CD4-positive, alpha-beta T cell treated with Interferon alpha-2 for 1 hour (primary cell): ENCODE data around the gene FCAMR.

Experiments
- DNase-seq, 2 donors: peaks; one replicate each; pipeline ENCODE4 v3.0.0-alpha.2; 2020 to 2022

The FCAMR gene

GRCh38 chr1:206955476-206956451, 14.5 kb downstream of the FCAMR start:
- no peak for DNase-seq

DNA sequence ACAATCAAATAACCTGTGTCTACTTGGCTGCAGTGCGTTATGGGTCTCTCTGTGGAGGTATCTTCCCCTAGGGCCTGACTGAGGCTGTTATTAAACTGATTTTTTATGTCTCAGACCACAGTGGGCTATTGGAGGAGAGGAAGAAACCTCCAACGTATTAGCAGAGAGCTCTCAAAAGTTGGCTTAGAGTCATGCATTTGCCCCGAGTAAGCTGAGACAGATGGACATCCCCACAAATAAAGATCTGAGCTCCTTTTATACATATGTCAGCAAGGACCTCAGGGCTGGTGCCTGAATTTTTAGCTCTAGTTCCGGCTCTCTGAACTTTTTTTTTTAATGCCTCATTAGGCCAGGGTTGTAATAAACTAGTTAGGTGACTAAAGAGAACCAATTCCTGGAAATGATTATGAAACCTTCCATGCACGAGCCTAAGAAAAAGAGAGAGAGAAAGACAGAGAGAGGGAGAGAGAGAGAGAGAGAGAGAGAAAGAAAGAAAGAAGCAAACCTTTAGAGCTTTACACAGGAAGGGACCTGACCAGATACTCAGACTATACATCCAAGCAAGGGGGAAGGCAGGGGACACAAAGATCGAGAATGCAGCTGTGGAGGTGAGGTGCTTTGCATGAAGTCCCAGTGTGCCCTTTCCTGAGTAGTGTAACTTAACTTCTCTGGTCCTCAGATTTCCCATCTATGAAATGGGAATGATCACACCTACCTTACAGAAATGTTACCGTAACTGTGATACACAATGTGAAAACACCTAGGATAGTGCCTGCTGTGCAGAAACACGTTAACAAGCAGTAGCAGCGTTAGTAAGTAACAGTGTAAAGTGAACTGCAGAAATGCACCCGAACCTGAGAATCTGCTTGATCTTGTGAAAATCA, 15.6 kb downstream of the FCAMR start:
- no peak for DNase-seq

GRCh38 chr1:206953626-206954025, 16.6 kb downstream of the FCAMR start:
- DNase-seq: no peak

DNA sequence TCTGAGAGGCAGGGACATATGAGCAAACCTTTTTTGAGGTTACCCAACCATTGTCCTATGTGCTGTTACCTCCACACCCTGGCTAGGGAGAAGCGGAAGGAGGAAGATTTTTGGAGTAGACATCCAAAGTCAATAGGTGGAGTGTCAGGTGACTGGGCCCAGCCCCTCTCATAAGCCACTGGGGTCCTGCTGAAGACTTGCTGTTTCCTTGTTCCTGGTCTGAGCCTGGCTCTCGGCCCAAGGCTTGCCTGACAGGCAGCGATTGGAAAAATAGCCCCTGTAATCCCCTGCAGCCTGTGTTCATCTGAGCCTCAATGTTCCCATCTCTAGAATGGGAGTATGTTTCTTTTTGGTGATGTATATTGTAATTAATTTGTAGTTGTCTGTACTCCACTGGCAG, 17.1 kb downstream of the FCAMR start:
- DNase-seq: no peak

GRCh38 chr1:206952171-206952570, 18.1 kb downstream of the FCAMR start:
- DNase-seq: peak in 1 of 2 donors; percentile 26

DNA sequence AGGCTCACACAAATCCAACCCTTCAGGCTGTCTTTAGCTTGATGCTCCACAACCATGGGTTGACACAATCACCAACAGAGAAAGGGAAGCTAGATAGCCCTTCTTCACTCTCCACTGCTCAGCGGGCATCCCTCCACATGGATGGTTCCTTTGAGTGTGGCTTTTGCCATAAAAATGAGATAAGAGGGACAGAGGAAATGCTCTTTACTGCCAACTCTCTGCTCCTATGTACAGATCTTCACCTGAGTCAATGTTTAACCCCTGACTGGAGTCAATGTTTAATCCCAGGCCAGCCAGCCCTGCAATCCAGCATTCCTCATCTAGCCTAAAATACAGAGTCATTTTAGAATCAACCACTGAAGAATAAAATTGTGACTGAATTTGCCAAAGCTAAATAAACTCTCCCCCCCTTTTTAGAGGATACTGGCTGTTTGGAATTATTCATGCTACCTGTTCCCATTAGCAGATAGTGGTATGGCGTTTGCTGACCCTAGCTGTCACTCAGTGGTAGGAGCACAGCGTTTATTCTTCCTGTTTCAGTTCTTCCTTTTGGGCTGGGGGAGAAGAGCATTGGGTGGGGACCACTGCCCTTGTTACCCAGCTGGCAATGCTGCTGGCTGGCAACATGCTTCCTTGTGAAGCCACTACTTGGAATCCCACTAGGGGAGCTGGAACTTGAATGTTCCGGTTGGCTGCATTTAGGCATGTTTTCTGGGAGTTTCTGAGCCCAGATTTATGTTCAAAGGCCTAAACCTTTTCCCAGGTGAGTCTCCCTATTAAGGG, 18.8 kb downstream of the FCAMR start:
- no peak for DNase-seq

- DNase-seq: no peak
These were observed 20.6 kb downstream of the FCAMR start for GRCh38 chr1:206949641-206950040.

DNA sequence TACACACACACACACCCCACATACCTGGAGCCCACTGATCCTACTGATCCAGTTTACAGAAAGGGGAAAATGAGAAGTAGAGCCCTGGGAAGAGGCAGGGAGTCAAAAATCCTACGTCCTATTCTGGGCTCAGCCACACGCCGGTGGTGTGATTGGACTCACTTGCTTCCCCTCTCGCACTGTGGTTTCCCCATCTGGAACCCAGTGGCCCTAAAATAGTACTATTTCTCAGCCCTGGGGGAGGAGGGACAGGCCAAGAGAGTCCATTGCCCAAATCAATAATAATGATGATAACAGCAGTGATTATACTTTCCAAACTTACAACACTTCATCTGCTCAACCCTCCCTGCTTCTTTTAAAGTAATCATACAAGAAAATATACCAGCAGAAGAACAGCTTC, 21.1 kb downstream of the FCAMR start:
- no peak for DNase-seq

DNA sequence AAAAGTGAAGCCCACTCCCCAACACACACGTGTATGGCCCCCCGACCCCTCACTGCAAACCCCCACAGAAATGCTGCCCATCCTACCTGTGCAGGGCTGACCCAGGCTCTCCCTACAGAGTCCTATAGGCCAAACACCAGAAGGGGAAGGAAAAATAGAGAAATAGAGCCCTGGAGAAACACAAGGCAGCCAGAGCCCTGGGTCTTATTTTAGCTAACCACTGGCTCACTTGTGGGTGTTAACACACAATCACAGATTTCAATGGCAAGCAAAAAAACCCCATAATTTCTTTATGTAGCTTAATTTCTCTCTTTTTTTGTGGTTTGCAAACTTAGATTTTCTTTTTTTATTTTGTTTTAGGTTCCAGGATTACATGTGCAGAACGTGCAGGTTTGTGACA, 23.0 kb downstream of the FCAMR start:
- no peak for DNase-seq

DNA sequence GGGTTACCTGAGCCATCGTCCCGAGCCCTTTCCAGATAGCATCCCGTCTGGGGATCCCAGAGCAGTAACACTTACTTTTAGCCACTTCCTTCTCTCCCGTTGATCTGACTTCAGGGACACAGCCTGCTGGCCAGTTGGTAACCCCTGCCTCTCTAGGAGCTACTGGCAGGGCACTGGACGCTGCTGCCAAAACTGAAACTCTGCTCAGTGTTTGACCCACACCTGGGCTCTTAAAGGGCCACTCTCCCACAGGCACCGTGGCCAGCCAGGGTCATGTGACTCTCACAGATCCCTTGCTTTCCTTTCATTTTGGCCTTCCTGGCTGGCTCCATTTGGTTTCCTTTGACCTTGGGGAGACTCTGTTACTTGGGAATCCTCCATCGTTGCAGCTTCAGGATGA, 24.0 kb downstream of the FCAMR start, which contains the start of gene PIGR:
Gene PIGR (minus strand): TSS at position 206 of the 400 bp plus-strand sequence. CDS start 5,935 bp downstream, outside the sequence.
- no peak for DNase-seq

DNA sequence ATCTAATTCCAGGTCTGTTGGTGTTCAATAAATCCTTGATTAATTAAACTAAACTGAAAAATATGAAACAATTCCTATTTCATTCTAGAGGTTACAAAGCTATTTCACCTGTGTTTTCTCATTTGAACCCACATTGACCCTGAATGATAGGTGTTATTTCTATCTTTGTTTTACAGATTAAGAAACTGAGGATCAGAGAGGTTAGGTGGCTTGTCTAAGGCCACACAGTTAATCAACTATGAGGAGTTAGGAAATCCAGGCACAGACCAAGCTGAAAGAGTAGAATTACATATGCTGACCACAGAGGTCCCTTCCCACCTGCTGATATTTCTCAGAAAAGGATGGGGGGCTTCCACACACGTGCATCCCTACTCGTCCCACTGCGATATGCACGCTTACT, 24.5 kb downstream of the FCAMR start:
- DNase-seq: no peak

DNA sequence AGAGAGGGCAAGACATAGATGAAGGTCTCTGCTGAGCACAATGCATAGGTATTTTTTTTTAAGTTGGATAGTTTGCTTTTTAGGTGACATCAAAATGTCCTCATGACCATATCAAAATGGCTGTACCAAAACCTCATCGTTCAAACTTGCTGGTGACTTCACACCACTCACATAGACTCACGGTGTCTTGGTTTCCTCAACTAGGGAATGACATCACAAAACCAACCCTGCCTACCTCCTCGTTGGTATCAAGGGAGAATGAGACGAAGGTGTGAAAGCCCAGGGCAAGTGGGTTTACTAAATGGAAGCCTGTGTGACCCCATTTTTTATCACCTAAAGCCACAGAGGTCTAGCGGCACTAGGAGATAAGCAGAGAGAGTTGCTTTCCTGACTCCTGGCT, 25.6 kb downstream of the FCAMR start:
- peak in 1 of 2 donors; percentile 31 for DNase-seq

GRCh38 chr1:206941766-206942418, 28.4 kb downstream of the FCAMR start:
- DNase-seq: no peak

DNA sequence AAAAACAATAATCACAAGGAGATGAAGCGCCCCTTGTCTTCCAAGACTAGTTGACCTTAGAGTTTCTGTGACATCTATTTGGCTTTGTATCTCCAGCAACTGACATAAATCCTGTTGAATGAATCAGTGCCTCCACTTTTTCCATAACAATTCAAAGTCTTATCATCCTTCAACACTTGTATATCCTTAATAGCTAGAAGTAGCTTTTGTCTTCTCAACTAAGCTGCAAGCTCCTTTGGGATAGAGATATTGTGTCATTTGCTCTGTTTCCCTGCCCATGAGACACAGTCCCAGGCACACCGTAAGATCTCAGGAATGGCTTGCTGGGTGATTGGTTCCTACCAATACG, 29.7 kb downstream of the FCAMR start:
- no peak for DNase-seq

GRCh38 chr1:206939841-206940587, 30.2 kb downstream of the FCAMR start:
- DNase-seq: no peak

DNA sequence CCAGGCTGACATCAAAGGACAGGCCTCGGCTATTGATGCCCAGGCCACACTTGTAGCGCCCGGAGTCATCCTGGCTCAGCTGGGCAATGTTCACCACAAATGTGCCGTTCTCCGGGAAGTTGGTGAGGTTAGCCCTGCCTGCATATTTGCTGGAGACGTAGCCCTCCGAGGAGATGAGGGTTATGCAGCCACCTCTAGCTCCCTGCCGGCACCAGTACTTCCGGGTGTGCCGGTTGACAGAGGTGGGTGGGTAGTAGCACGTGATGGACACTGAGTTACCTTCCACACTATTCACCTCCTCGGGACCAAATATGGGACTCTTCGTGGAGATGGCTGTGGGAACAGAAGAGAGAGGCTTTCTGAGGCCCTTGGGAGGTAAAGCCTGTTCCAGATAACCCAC, 31.1 kb downstream of the FCAMR start:
- DNase-seq: no peak

GRCh38 chr1:206937425-206937824, 32.8 kb downstream of the FCAMR start:
- no peak for DNase-seq

GRCh38 chr1:206935491-206936067, 34.7 kb downstream of the FCAMR start:
- peak; percentile 44 to 46 for DNase-seq

GRCh38 chr1:206933333-206933945, 36.8 kb downstream of the FCAMR start:
- peak; percentile 70 to 81 for DNase-seq

- DNase-seq: no peak
These were observed 38.1 kb downstream of the FCAMR start for GRCh38 chr1:206932177-206932576.

DNA sequence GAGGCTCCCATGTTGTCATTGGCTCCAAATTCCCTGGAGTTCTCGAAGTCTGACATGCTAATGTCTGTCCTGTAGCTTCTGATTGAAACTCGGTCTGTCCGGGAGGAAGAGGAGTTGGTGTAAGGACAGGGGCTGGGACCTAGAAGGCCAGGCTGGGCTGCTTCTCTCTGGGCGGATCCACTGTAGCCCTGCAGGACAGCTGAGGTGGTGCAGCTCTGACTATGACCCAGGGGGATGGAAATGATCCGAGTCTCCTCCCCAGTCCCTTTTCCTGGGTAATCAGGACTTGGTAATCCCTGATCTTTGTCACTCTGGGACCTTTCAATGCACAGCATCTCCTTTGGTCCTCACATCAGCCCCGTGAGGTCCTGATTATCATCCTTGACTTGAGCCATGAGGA, 38.6 kb downstream of the FCAMR start:
- no peak for DNase-seq
